GM13977 (cell line): ENCODE data around the gene OR6P1.

Source experiments
- DNase-seq: peaks from one replicate; pipeline ENCODE4 v3.0.0; 2012; ENCODE audit warnings: low spot score
- CTCF ChIP-seq: IDR thresholded peaks from 2 replicates; pipeline ENCODE4 v1.5.1; 2012; ENCODE audit warnings: mild to moderate bottlenecking, control low read depth; ENCODE audit not compliant: insufficient read depth; ENCODE audit errors: extremely low read depth, missing control alignments
- in situ Hi-C: fragments of 300-500 bp; cut with MboI; formaldehyde crosslinking; loops from one replicate; pipeline ENCODE4 v1.12.0; 2022; ENCODE audit warnings: low sequenced_read_pairs, low pct_unique_long_range_greater_than_20kb, mixed read lengths, inconsistent platforms; ENCODE audit not compliant: unreplicated experiment

OR6P1 gene

GRCh38 chr1:158570480-158570879 is at the start of gene OR6P1:
TSS of gene OR6P1 (minus strand) at chr1:158570580. CDS start at chr1:158563604, 6,976 bp downstream.
- no peak for TF ChIP-seq CTCF
- DNase-seq = no peak
- in situ Hi-C loops = no loop called here

- in situ Hi-C loops = no loop called here
- no peak for DNase-seq
- no peak for TF ChIP-seq CTCF
These were observed 43.4 kb upstream of the OR6P1 start for GRCh38 chr1:158613764-158614163.

GRCh38 chr1:158611916-158612315 is 41.5 kb upstream of the OR6P1 start:
- in situ Hi-C loops = no loop called here
- TF ChIP-seq CTCF = no peak
- DNase-seq = no peak

GRCh38 chr1:158607296-158607695 is 36.9 kb upstream of the OR6P1 start:
- DNase-seq = no peak
- TF ChIP-seq CTCF = no peak
- in situ Hi-C loops = no loop called here

GRCh38 chr1:158604968-158605367 is 34.6 kb upstream of the OR6P1 start, which contains the start of gene OR10Z1:
TSS of gene OR10Z1 (plus strand) at chr1:158605268. CDS start at chr1:158606439, 1,171 bp downstream.
- in situ Hi-C loops = no loop called here
- TF ChIP-seq CTCF = no peak

GRCh38 chr1:158600735-158601134 is 30.4 kb upstream of the OR6P1 start:
- no peak for DNase-seq
- TF ChIP-seq CTCF = no peak
- in situ Hi-C loops = no loop called here

More at GRCh38 chr1:158604968-158605367, 34.6 kb upstream of the OR6P1 start, which contains the start of gene OR10Z1:
- DNase-seq = no peak

- DNase-seq = no peak
- no peak for TF ChIP-seq CTCF
- in situ Hi-C loops = no loop called here
These were observed 16.6 kb upstream of the OR6P1 start for GRCh38 chr1:158586942-158587341.
